Mononuclear cell (primary cell): ENCODE measurements around the gene PPBP. TPM values are rescaled to one million over a fixed set of nuclear protein-coding genes. Genes with fewer than 3 reads are reported as not detected.

Experiments used
- H3K27me3 ChIP-seq: 2 replicates; pipeline ENCODE4 v1.6.0; 2011; ENCODE audit warnings: low read length, control low read depth; ENCODE audit not compliant: insufficient read depth
- H3K4me1 ChIP-seq: 2 replicates; pipeline ENCODE4 v1.5.1; 2011; ENCODE audit warnings: mild to moderate bottlenecking, low read length, control low read depth; ENCODE audit not compliant: insufficient read depth
- H3K4me3 ChIP-seq: 2 replicates; pipeline ENCODE4 v1.5.1; 2011; ENCODE audit warnings: mild to moderate bottlenecking, low read length, moderate library complexity
- H3K9me3 ChIP-seq: 2 replicates; pipeline ENCODE4 v1.5.1; 2011; ENCODE audit warnings: low read depth, mild to moderate bottlenecking, control low read depth, low read length
- total RNA-seq: library from RNA; depleted of rRNA; stranded (reverse); fragments of >200 nt; gene quantifications from one replicate; pipeline ENCODE4 v1.2.3, GENCODE V29; 2012

The PPBP gene
- total RNA-seq, 1 donor: 1,528 TPM

DNA sequence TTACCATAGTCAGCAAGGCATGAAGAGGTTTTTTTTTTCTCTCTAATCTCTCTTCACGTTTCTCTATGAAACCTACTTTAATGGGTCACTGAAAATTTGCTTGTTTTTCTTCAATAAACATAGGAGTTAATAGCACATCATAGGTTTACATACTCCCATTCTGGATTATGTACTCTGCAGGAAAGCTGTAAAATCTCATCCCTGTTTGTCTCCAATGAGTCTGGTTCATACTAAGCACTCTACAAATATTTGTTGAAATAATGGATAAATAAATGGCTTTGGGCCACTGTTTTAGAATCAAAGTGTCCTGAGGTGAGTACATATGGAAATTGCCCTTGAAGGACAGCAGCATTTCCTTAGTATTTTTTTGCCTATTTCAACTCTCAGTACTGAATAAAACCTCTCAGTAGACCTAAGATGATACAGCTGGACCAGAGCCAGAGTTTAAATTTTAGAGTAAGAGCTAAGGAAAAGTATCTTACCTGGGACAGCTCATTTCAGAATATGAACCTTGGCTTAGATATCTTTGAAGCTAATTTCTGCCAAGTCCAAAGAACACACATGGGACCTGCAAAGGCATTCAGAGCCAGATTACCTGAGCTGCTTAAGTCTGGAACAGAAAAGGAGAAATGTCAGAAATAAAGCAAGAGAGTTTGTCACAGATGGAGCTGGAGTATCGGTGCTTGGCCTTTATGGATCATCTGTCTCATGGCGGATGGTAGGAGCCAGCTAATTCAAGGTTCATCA, 40.6 kb downstream of the PPBP start:
- peaks cover 36% of the 10 kb centered on the region for H3K27me3 ChIP-seq
- no peaks in the 10 kb centered on the region for H3K9me3 ChIP-seq
- H3K4me1 ChIP-seq: no peaks in the 10 kb centered on the region
- H3K4me3 ChIP-seq: no peak overlapping the region

DNA sequence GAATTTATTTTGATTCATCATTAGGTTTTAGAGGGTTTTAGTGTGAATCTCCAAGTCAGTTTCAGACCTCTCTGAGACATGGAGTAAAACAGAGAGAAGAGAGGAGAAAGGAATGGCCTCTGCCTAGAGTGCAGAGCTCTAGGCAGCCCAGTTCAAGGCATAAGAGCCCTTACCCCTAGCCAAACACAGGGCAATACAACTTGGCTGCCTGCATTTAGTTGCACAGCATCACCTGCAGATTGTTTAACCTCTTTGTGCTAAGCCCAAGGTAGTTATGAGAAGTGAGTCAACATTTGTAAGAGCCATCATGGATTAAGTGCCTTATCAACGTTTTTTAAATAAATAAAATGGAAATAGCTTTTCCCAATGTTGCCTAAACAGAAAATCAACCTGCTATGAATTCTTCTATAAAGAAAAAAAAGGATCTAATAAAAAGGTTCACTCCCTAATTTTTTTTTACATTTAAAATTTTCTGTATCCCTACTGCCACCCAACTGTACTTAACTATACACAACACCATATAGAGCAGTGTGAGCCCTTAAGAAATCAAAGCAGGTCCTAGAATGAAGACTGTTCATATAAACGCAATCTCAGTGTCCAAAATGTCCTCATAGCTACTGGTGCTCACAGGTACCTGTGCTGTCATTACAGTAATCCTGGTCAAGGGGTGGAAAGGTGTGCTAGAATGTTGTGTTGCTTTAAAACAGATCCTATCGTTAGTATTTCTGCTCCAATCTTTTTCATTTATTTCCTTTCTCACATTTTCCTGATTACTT, 42.1 kb downstream of the PPBP start:
- no peaks in the 10 kb centered on the region for H3K9me3 ChIP-seq
- H3K27me3 ChIP-seq: peaks cover 36% of the 10 kb centered on the region
- no peaks in the 10 kb centered on the region for H3K4me1 ChIP-seq
- no peak overlapping the region for H3K4me3 ChIP-seq

DNA sequence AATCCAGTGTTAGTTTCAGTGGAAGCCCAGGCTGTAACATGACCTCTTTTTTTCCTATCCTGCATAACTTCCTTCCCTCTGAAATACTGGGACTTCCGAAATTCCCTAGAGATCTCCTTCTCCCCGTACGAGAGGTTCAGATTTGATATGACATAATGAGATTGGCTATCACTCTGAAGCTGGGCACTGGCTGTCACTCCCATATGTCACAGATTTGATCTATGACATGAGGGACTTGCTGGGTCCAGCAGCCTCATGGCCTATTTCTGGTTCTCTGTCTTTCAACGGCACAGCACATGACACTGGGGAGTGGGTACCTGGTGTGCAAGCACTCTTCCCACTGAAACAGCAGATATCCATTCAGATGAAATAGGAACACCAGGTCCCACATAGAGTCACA, 42.9 kb downstream of the PPBP start:
- no peaks in the 10 kb centered on the region for H3K9me3 ChIP-seq
- no peak overlapping the region for H3K4me3 ChIP-seq
- H3K27me3 ChIP-seq: peaks cover 36% of the 10 kb centered on the region
- no peaks in the 10 kb centered on the region for H3K4me1 ChIP-seq

DNA sequence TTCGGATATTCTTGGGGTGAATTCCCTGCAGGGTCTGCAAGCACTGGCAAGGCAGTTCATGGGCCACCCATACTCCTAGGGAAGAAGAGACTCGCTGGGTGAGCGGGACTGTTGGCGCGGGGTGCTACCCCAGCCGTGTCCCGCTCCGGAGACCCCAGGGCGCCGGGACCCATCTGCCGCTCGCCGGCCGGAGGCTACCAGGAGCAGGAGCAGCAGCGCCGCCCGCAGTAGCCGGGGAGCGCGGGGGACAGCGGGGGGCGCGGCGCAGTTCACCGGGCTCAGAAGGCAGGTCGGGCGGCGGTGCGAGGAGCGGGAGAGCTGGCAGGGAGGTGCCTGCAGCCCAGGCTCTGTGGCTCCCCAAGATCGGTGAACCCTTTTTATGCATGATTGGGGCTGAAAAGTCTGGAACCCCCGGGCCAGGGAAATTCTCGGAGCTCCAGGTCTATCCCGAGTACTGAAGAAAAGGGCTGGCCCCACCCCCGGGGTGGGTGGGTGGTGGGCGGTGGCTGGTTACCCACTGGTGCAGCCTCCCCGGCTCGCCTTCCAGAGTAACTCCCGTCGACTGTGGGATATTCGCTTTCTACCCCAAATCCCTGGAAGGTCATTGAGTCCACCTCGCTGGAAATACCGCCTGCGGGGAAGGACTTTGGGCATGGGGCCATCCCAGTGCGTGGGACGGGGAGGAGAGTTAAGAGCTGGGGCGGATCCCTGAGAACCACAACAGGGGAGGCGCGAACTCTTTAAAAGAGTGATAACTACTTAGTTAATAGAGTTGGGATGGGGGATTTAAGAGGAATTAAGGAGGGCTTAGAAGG, 43.7 kb downstream of the PPBP start:
- H3K9me3 ChIP-seq: no peaks in the 10 kb centered on the region
- peaks cover 36% of the 10 kb centered on the region for H3K27me3 ChIP-seq
- H3K4me3 ChIP-seq: no peak overlapping the region
- no peaks in the 10 kb centered on the region for H3K4me1 ChIP-seq

DNA sequence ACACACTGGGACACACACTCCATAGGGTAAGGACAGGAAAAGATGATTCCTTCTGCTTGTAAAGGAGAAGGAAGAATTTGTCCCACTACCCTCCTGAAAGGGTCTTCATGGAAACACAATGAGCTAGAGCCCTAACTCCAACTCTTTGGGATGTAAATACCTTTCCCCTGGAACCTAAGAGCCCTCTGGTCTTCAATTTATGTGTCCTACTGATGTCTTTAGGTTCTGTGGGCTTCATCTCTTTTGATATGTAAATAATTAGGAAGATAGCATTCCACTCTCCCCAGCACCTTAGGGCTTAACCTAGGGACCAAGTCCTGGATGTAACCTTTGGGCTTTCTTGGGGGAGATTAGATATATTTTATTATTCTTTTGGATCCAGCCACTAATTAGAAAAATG, 44.4 kb downstream of the PPBP start:
- Histone ChIP-seq H3K4me3 (no peak overlapping the region), H3K27me3 (peaks cover 36% of the 10 kb centered on the region), H3K9me3 (no peaks in the 10 kb centered on the region)

DNA sequence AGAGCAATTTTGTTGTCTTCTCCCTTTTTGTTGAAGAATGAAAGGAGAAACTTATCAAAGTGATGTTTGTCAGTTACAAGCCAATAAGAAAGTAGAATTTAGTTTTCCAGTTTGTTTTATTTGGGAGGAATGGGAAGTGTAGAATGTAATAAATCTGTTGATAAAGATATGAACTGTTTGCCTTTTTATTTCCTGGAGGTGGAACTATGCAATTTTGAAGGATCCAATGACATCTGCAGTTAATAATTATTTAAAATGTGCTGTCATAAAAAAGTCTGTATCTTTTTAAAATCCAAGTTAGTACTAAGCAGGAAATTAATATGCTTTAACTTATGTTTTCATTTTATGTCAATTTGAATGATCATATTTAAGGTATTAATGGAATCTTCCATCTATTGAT, 51.0 kb downstream of the PPBP start:
- H3K9me3 ChIP-seq: no peaks in the 10 kb centered on the region
- no peaks in the 10 kb centered on the region for H3K27me3 ChIP-seq

More for the DNA sequence above, 44.4 kb downstream of the PPBP start:
- H3K4me1 ChIP-seq: no peaks in the 10 kb centered on the region

More for the DNA sequence above, 51.0 kb downstream of the PPBP start:
- no peaks in the 10 kb centered on the region for H3K4me1 ChIP-seq
- H3K4me3 ChIP-seq: no peak overlapping the region

Other genes with a start within 250 kb of the PPBP start
- gene CXCL8, start 247.6 kb downstream of the PPBP start, total RNA-seq: 7,833 TPM
- gene CXCL6, start 151.5 kb downstream of the PPBP start, total RNA-seq: not detected
- gene PF4V1, start 134.9 kb downstream of the PPBP start, total RNA-seq: 17.6 TPM
- gene CXCL1, start 118.8 kb downstream of the PPBP start, total RNA-seq: 9.3 TPM
- gene PF4, start 6.2 kb downstream of the PPBP start, total RNA-seq: 270 TPM
- gene CXCL5, start 10.5 kb upstream of the PPBP start, total RNA-seq: 9.6 TPM
- 46.6 TPM for gene CXCL3, start 50.5 kb upstream of the PPBP start, total RNA-seq
- 264 TPM for gene CXCL2, start 111.0 kb upstream of the PPBP start, total RNA-seq
- 20.1 TPM for gene MTHFD2L, start 169.9 kb upstream of the PPBP start, total RNA-seq